Retinal pigment epithelial cell (primary cell): ENCODE results near the gene SCGB2B2.
A peak's percentile ranks its signal among the peaks of the same experiment; 100 is the strongest.

ENCODE experiments used
- DNase-seq: peaks from one replicate; pipeline ENCODE4 v3.0.0-alpha.2; 2010; ENCODE audit warnings: low read depth
- H3K4me3 ChIP-seq: 2 replicates; pipeline ENCODE4 v1.5.1; 2011; ENCODE audit warnings: mild to moderate bottlenecking, low read length, control low read depth, moderate library complexity
- CTCF ChIP-seq: conservative IDR thresholded peaks from 2 replicates; pipeline ENCODE4 v1.5.1; 2011; ENCODE audit warnings: low read depth, low read length, control low read depth, inconsistent platforms

Gene SCGB2B2

GRCh38 chr19:34664870-34665269 is 12.1 kb downstream of the SCGB2B2 start:
- DNase-seq, result no peak
- no peak for TF ChIP-seq CTCF
- no peak overlapping the region for H3K4me3 ChIP-seq

GRCh38 chr19:34664168-34664567 is 12.8 kb downstream of the SCGB2B2 start:
- DNase-seq, result no peak
- no peak for TF ChIP-seq CTCF
- no peak overlapping the region for H3K4me3 ChIP-seq

GRCh38 chr19:34662919-34663318 is 14.0 kb downstream of the SCGB2B2 start:
- H3K4me3 ChIP-seq, result no peak overlapping the region
- DNase-seq, result no peak
- peak; percentile 21 for TF ChIP-seq CTCF

GRCh38 chr19:34661357-34661756 is 15.6 kb downstream of the SCGB2B2 start:
- no peak for TF ChIP-seq CTCF
- no peak overlapping the region for H3K4me3 ChIP-seq
- DNase-seq, result no peak

GRCh38 chr19:34655651-34656050 is 21.3 kb downstream of the SCGB2B2 start:
- no peak for TF ChIP-seq CTCF
- DNase-seq, result no peak
- no peak overlapping the region for H3K4me3 ChIP-seq

GRCh38 chr19:34654796-34655195 is 22.2 kb downstream of the SCGB2B2 start:
- no peak for TF ChIP-seq CTCF

GRCh38 chr19:34651747-34652146 is 25.2 kb downstream of the SCGB2B2 start:
- TF ChIP-seq CTCF, result no peak
- no peak for DNase-seq
- H3K4me3 ChIP-seq, result no peak overlapping the region

More at GRCh38 chr19:34654796-34655195, 22.2 kb downstream of the SCGB2B2 start:
- no peak for DNase-seq
- no peak overlapping the region for H3K4me3 ChIP-seq
